ENCODE results near the gene ZNF620. TPM values are rescaled to one million over a fixed set of nuclear protein-coding genes. Genes with fewer than 3 reads are reported as not detected.

Gene ZNF620
- polyA plus RNA-seq, 2 of the 4 experiments (the other 2 are of a cell fraction), result 2.5 to 3.8 TPM

DNA sequence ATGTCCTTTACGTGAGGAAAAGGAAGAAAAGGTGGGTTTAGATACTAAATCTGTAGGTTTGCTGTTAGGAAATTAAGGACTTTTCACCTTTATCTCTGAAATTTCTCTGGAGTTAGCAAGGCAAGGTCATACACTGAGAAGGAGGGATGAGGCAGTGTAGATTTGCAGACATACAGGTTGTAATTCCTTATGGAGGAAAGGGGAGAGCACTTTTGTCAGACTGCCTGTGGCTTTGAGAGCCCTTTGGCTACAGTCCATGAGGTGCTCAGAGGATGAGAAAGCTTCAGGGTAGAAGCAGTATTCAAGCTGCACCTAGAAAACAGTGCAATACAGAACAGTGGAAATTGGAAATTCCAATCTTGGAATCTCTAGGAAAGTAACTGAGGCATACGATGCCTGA lies 40.4 kb upstream of the ZNF620 start:
- ATAC-seq, result peak; percentile 28 to 53; a peak in 5 of 6 replicates
- 91% methylated on average over 2 of the region's 2 CpGs for WGBS (ENCODE audit: missing lambda C conversion rate)
- H3K4me1 ChIP-seq, result peaks cover 1% of the 10 kb centered on the region; the same call in 1 of the 3 replicates
- POLR2A ChIA-PET, result no interaction called here
- DNase-seq (ENCODE audit: low read depth in 1 of 2, low spot score in 1 of 2), result no peak
- no peaks in the 10 kb centered on the region for H3K9me3 ChIP-seq
- no peak overlapping the region for H3K4me3 ChIP-seq
- no peak overlapping the region for H3K4me2 ChIP-seq
- no peak overlapping the region for H3K27ac ChIP-seq
- CTCF ChIA-PET, result interaction anchor here (1.4 kb wide), 1 partner anchor 11 kb away, joined by 5 read pairs; no protein-coding TSS in a partner anchor
- TF ChIP-seq, protein P1, sequence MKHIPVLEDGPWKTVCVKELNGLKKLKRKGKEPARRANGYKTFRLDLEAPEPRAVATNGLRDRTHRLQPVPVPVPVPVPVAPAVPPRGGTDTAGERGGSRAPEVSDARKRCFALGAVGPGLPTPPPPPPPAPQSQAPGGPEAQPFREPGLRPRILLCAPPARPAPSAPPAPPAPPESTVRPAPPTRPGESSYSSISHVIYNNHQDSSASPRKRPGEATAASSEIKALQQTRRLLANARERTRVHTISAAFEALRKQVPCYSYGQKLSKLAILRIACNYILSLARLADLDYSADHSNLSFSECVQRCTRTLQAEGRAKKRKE (CRISPR knock-in tag; IDR thresholded peaks at IDR 0.05; ENCODE audit: low read depth), result no peak
- TF ChIP-seq POLR2AphosphoS2 (conservative IDR thresholded peaks at IDR 0.05; ENCODE audit: low read length), result no peak
- TF ChIP-seq SREBF2 (IDR thresholded peaks at IDR 0.05), result no peak
- TF ChIP-seq HEYL (CRISPR knock-in tag; IDR thresholded peaks at IDR 0.05), result no peak
- no peak for TF ChIP-seq SMC3 (IDR thresholded peaks at IDR 0.05)
- TF ChIP-seq, protein P2, sequence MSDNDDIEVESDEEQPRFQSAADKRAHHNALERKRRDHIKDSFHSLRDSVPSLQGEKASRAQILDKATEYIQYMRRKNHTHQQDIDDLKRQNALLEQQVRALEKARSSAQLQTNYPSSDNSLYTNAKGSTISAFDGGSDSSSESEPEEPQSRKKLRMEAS (IDR thresholded peaks at IDR 0.05), result no peak
- TF ChIP-seq BHLHE40 (IDR thresholded peaks at IDR 0.05; ENCODE audit: low read depth, low read length), result no peak
- TF ChIP-seq CBX8 (IDR thresholded peaks at IDR 0.05), result no peak
- no peak for TF ChIP-seq CBX2 (IDR thresholded peaks at IDR 0.05; ENCODE audit: borderline replicate concordance, low read depth)
- no peak for TF ChIP-seq HDAC2 (IDR thresholded peaks at IDR 0.05)
- TF ChIP-seq RCOR1 (IDR thresholded peaks at IDR 0.05; ENCODE audit: low read depth, low read length), result no peak
- no peak for TF ChIP-seq MAFK (IDR thresholded peaks at IDR 0.05; ENCODE audit: partially characterized antibody)
- TF ChIP-seq, protein P3, sequence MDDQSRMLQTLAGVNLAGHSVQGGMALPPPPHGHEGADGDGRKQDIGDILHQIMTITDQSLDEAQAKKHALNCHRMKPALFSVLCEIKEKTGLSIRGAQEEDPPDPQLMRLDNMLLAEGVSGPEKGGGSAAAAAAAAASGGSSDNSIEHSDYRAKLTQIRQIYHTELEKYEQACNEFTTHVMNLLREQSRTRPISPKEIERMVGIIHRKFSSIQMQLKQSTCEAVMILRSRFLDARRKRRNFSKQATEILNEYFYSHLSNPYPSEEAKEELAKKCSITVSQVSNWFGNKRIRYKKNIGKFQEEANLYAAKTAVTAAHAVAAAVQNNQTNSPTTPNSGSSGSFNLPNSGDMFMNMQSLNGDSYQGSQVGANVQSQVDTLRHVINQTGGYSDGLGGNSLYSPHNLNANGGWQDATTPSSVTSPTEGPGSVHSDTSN (IDR thresholded peaks at IDR 0.05), result no peak
- no peak for FAIRE-seq

DNA sequence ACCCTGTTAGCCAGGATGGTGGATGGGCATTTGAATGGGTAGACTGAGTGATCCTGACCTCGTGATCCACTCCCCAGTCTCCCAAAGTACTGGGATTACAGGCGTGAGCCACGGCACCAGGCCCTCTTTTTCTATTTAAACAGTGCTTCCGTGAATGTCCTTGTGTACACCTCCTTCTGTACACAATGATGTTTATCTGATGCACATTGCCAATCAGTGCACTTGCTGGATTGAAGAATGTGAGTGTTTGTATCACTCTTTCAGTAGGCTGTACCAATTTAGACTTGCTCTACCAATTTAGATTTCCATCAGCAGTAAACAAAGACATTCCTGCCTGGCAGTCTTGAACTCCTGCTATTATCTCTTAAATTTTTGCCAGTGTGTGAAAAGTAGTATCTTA lies 37.8 kb upstream of the ZNF620 start:
- POLR2A ChIA-PET, result no interaction called here
- H3K4me3 ChIP-seq, result no peak overlapping the region

DNA sequence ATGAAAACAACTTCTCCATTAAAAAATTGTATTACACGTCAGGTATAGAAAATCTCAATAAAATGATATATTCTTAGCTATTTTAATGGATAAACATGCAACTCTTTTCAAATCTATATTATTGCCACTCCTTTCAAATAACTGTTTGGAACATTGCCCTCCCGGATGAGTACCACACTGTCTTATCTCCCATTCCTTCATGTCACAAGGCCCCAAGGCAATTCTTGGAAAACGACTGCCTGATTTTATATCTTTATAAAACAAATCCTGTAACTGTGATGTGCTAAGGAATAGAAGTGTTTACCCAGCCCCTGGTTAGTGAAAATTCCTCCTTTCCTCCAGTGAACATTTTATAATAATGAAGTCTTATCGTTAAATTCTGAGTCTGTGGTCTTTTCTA lies 35.1 kb upstream of the ZNF620 start:
- no peak for TF ChIP-seq JUN (IDR thresholded peaks at IDR 0.05)
- Histone ChIP-seq H3K4me1 (no peaks in the 10 kb centered on the region), H3K4me3 (no peak overlapping the region), H3K27ac (no peak overlapping the region), H3K4me2 (no peak overlapping the region), H3K9me3 (no peaks in the 10 kb centered on the region)
- FAIRE-seq, result no peak
- 63% methylated on average over 4 of the region's 4 CpGs for WGBS (ENCODE audit: missing lambda C conversion rate)
- ChIA-PET CTCF (interaction anchor here (1.1 kb wide), 1 partner anchor 134 kb away, joined by 3 read pairs; no protein-coding TSS in a partner anchor), POLR2A (no interaction called here)
- ATAC-seq, result no peak
- no peak for DNase-seq (ENCODE audit: low read depth in 1 of 2, low spot score in 1 of 2)

More for the DNA sequence above, 37.8 kb upstream of the ZNF620 start:
- H3K9me3 ChIP-seq, result no peaks in the 10 kb centered on the region
- TF ChIP-seq, protein P4, sequence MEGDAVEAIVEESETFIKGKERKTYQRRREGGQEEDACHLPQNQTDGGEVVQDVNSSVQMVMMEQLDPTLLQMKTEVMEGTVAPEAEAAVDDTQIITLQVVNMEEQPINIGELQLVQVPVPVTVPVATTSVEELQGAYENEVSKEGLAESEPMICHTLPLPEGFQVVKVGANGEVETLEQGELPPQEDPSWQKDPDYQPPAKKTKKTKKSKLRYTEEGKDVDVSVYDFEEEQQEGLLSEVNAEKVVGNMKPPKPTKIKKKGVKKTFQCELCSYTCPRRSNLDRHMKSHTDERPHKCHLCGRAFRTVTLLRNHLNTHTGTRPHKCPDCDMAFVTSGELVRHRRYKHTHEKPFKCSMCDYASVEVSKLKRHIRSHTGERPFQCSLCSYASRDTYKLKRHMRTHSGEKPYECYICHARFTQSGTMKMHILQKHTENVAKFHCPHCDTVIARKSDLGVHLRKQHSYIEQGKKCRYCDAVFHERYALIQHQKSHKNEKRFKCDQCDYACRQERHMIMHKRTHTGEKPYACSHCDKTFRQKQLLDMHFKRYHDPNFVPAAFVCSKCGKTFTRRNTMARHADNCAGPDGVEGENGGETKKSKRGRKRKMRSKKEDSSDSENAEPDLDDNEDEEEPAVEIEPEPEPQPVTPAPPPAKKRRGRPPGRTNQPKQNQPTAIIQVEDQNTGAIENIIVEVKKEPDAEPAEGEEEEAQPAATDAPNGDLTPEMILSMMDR (IDR thresholded peaks at IDR 0.05), result no peak
- no peak for TF ChIP-seq HOXB5 (CRISPR knock-in tag; IDR thresholded peaks at IDR 0.05)
- no peak for TF ChIP-seq MAFK (IDR thresholded peaks at IDR 0.05; ENCODE audit: partially characterized antibody)
- no peak for TF ChIP-seq CBX8 (IDR thresholded peaks at IDR 0.05)
- no peak for TF ChIP-seq RARB (CRISPR knock-in tag; IDR thresholded peaks at IDR 0.05)
- TF ChIP-seq JUN (IDR thresholded peaks at IDR 0.05), result no peak
- no peak for TF ChIP-seq SMC3 (IDR thresholded peaks at IDR 0.05)
- no peak for TF ChIP-seq HOXB13 (CRISPR knock-in tag; IDR thresholded peaks at IDR 0.05; ENCODE audit: low read depth)
- no peak for TF ChIP-seq HEYL (CRISPR knock-in tag; IDR thresholded peaks at IDR 0.05)
- no peak for TF ChIP-seq HOXA7 (CRISPR knock-in tag; IDR thresholded peaks at IDR 0.05)
- TF ChIP-seq BHLHE40 (IDR thresholded peaks at IDR 0.05; ENCODE audit: low read depth, low read length), result no peak
- no peaks in the 10 kb centered on the region for H3K4me1 ChIP-seq
- FAIRE-seq (no peak), DNase-seq (ENCODE audit: low read depth in 1 of 2, low spot score in 1 of 2) (no peak), ATAC-seq (peak in 1 of 2 experiments; percentile 44; a peak in 3 of 6 replicates)
- H3K27ac ChIP-seq, result no peak overlapping the region
- WGBS (ENCODE audit: missing lambda C conversion rate), result 11% methylated on average over 3 of the region's 4 CpGs
- no peak overlapping the region for H3K4me2 ChIP-seq
- CTCF ChIA-PET, result no interaction called here
